ENCODE measurements around the gene CLEC16A.

DNA sequence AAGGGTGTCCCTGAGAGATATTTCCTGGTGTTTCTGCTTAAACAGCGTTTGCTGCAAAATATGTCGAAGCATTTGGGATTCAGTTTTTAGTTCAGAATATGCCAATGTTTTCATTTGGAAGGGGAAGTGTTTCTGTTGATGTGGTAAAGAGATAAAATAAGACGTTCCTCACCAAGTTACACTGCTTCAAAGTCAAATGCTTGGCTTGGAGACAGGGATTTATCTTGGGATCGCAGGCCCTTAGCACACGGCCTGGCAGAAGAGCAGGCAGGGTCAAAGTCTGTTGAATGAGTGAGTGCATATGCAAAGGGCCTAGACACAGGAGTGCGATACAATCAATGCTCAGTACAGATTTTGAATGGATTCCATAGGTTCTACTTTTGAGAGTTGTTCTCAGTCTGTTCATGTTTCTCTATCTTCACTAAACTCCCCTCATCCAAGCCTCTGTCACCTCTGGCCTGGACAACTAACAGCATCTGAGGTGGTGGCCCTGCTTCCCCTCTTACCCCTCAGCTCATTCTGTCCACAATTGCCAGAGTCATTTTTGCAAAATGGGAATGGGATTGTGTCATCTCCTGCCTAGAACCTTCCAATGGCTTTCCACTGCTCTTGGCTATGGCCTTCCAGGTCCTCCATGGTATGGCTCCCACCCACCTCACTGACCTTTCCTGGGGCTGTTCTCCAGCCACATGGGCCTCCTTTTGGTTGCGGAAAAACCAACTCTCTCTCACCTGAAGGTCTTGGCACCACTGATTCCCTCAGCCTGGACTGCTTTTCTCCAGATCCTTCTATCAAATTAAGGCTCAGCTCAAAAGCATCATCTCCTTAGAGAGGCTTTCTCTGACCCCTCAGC lies 5.3 kb upstream of the CLEC16A start:
- TF ChIP-seq, protein P1, sequence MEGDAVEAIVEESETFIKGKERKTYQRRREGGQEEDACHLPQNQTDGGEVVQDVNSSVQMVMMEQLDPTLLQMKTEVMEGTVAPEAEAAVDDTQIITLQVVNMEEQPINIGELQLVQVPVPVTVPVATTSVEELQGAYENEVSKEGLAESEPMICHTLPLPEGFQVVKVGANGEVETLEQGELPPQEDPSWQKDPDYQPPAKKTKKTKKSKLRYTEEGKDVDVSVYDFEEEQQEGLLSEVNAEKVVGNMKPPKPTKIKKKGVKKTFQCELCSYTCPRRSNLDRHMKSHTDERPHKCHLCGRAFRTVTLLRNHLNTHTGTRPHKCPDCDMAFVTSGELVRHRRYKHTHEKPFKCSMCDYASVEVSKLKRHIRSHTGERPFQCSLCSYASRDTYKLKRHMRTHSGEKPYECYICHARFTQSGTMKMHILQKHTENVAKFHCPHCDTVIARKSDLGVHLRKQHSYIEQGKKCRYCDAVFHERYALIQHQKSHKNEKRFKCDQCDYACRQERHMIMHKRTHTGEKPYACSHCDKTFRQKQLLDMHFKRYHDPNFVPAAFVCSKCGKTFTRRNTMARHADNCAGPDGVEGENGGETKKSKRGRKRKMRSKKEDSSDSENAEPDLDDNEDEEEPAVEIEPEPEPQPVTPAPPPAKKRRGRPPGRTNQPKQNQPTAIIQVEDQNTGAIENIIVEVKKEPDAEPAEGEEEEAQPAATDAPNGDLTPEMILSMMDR (IDR thresholded peaks at IDR 0.05) = no peak
- no peak for TF ChIP-seq POLR2A (IDR thresholded peaks at IDR 0.05)
